SH-SY5Y (cell line): ENCODE results near the gene SIGMAR1.

Experiments used
- GATA2 ChIP-seq: IDR thresholded peaks from 2 replicates; pipeline ENCODE4 v1.6.1; 2011; ENCODE audit warnings: mild to moderate bottlenecking, low read depth, low read length
- GATA3 ChIP-seq: IDR thresholded peaks from 2 replicates; pipeline ENCODE4 v1.6.1; 2011; ENCODE audit warnings: low read depth, mild to moderate bottlenecking, low read length, moderate library complexity

- TF ChIP-seq GATA2, result no peak
- TF ChIP-seq GATA3, result no peak
These were observed 25.5 kb downstream of the SIGMAR1 start, which contains the start of gene RPP25L for GRCh38 chr9:34611811-34612787.
